Left lobe of liver (tissue), 2 donors: Measurements from ENCODE around the gene PALM2AKAP2. TPM values are rescaled to one million over a fixed set of nuclear protein-coding genes. Genes with fewer than 3 reads are reported as not detected.
A peak's percentile ranks its signal among the peaks of the same experiment; 100 is the strongest.
"Not testable (repeated sequence)": the region's sequence is repeated elsewhere in the genome, so short reads cannot be mapped to it uniquely, and the experiment has no call there.

Experiments used
- ATAC-seq: fragments of 200-7000 bp; cut with Tn5 transposase; one replicate; pipeline ENCODE4 v1.9.1; 2020; ENCODE audit warnings: mild to moderate bottlenecking, moderate library complexity
- DNase-seq: peaks from one replicate; pipeline ENCODE4 v3.0.0-alpha.2; 2020; ENCODE audit warnings: low spot score
- total RNA-seq: library from RNA; stranded (reverse); gene quantifications from one replicate; pipeline ENCODE4 v1.2.1, GENCODE V29; 2021
- donor health status: DM: no; HTN: no; CAD: no; lungs with moderate emphysema.
- donor health status: DM: no; HTN: yes; CAD: no.

PALM2AKAP2 gene
- total RNA-seq, 1 donor from 2014 or later, result 32.1 TPM

GRCh38 chr9:109801484-109801883 is 21.5 kb downstream of the PALM2AKAP2 start:
- peak; percentile 70 for DNase-seq
- peak; percentile 78 for ATAC-seq

GRCh38 chr9:109802491-109802890 is 22.5 kb downstream of the PALM2AKAP2 start:
- ATAC-seq (no peak), DNase-seq (no peak)

GRCh38 chr9:109805050-109805449 is 25.1 kb downstream of the PALM2AKAP2 start:
- ATAC-seq, result no peak
- DNase-seq, result no peak

GRCh38 chr9:109806506-109807115 is 26.6 kb downstream of the PALM2AKAP2 start:
- ATAC-seq, result peak; percentile 81
- DNase-seq, result no peak

- peak; percentile 86 for ATAC-seq
- peak; percentile 94 for DNase-seq
These were observed 31.9 kb downstream of the PALM2AKAP2 start for GRCh38 chr9:109811876-109812275.

- no peak for DNase-seq
- no peak for ATAC-seq
These were observed 32.3 kb downstream of the PALM2AKAP2 start for GRCh38 chr9:109812331-109812730.

GRCh38 chr9:109812818-109813281 is 32.9 kb downstream of the PALM2AKAP2 start:
- peak; percentile 8 for ATAC-seq
- no peak for DNase-seq

GRCh38 chr9:109813303-109813702 is 33.3 kb downstream of the PALM2AKAP2 start:
- no peak for ATAC-seq
- DNase-seq, result no peak

- DNase-seq (peak; percentile 87), ATAC-seq (peak; percentile 55)
These were observed 33.8 kb downstream of the PALM2AKAP2 start for GRCh38 chr9:109813829-109814228.

- no peak for ATAC-seq
- no peak for DNase-seq
These were observed 35.5 kb downstream of the PALM2AKAP2 start for GRCh38 chr9:109815366-109815947.

GRCh38 chr9:109816490-109816889 is 36.5 kb downstream of the PALM2AKAP2 start:
- peak; percentile 5 for ATAC-seq
- DNase-seq, result no peak

- DNase-seq (no peak), ATAC-seq (peak; percentile 36)
These were observed 37.3 kb downstream of the PALM2AKAP2 start for GRCh38 chr9:109817146-109817845.

- DNase-seq (peak; percentile 56), ATAC-seq (peak; percentile 81)
These were observed 38.0 kb downstream of the PALM2AKAP2 start for GRCh38 chr9:109817846-109818472.

- DNase-seq (no peak), ATAC-seq (no peak)
These were observed 41.7 kb downstream of the PALM2AKAP2 start for GRCh38 chr9:109821711-109822110.

- not testable (repeated sequence) for ATAC-seq, DNase-seq
These were observed 45.4 kb downstream of the PALM2AKAP2 start for GRCh38 chr9:109825383-109825782.

GRCh38 chr9:109826559-109826958 is 46.6 kb downstream of the PALM2AKAP2 start:
- ATAC-seq, result no peak

GRCh38 chr9:109828254-109828653 is 48.3 kb downstream of the PALM2AKAP2 start:
- ATAC-seq (no peak), DNase-seq (no peak)

More at GRCh38 chr9:109826559-109826958, 46.6 kb downstream of the PALM2AKAP2 start:
- DNase-seq, result no peak
